SIG-M5 treated with dmso at 0.1 percent for 504 hours (cell line): ENCODE results near the gene PPAN.

Experiments used
- DNase-seq: peaks from one replicate; lab custom pipeline; 2025; ENCODE audit not compliant: unreplicated experiment; lab: John Stamatoyannopoulos, UW

Gene PPAN

DNA sequence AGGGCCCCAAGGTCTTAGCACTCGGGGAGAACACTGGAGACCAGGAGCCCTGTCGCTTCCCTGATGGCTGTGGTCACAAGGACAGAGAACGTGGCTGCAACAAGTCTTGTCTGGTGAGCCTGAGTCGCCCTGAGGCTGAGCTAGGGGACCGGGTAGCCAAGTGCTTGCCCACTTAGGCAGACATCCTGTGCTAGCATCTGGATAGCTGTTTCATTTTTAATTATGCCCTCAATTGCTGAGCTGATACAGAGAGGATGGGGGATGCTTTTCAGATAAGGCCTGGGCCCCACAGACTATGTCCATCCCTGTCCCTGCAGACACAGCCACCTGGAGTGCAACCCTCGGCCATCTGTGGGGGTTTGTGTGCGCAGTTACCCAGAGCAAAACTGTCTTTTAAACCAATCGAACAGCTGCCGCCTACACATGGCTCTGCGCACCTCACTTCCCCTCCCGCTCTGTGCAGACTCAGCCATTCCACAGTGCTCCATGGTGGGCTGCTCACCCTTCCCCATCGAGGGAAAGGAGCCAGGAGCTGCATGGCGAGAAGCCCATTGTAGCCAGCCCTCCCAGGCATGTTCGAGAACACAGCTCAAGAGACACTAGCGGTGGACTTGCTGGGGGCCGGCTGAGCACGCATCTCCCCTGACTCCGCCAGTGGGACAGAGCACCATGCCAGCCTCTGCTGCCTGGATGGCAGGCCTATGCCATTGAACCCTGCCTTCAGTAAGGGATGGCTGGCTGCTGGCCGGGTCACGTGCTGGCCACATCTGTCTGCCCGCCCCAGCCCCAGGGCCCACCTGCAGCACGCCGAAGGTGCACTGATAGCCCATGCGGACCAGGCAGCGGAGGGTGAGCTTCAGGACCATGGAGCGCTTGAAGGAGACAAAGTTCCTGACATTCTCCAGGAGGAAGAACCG, 33.0 kb downstream of the PPAN start:
- no peak for DNase-seq

DNA sequence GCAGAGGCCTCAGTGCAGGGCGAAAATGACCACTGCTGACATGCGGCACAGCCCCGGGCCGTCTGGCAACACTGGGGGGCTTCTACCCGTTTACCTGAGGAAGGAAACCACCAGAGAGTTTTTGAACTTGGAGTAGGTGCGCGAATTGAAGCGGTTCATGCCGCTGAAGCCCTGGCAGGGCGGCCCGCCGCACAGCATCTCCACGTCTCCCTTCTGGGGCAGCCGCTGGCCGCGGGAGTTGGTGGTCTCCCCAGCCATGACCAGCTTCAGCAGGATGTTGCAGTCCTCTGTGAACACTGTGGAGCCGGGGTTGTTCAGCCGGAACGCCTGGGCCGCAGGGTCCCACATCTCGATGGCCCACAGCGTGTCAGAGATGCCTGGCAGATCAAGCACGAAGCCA, 33.8 kb downstream of the PPAN start:
- no peak for DNase-seq

DNA sequence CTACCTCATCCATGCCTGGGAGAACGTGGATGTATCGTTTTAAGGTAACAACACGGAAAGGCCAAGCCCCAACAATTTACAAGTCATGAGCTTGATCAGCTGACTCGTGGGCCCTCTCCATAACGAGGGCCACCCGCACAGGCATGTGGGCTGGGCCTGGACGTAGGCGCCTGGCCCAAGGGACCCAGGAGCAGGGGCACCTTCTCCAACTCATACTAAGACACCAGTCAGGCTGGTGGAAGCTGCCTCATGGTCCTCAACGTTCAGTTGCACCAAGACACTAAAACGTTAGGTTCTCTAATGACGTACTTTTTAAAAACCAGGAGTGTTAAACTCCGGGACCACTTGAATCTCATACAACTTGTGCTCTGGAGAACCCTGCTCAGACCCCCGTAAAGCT, 35.3 kb downstream of the PPAN start:
- DNase-seq, result no peak

DNA sequence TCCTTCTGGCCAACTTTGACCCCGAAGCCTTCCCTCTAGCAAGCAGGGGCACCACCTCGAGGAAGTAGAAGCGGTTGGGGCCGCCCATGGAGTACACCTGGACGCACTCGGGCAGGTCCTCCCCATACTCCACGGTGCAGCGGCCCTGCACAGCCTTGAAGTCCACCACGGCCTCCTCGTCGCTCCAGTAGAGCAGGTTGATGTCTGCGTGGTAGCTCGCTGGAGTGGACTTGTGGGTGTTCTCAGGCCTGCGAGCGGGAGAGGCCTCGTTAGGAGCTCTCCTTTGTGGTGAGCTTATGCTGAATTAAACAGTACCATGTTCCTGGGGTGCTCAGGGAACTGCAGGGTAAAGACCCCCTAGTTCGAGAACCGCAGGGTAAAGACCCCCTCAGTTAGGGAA, 35.8 kb downstream of the PPAN start:
- DNase-seq, result no peak

DNA sequence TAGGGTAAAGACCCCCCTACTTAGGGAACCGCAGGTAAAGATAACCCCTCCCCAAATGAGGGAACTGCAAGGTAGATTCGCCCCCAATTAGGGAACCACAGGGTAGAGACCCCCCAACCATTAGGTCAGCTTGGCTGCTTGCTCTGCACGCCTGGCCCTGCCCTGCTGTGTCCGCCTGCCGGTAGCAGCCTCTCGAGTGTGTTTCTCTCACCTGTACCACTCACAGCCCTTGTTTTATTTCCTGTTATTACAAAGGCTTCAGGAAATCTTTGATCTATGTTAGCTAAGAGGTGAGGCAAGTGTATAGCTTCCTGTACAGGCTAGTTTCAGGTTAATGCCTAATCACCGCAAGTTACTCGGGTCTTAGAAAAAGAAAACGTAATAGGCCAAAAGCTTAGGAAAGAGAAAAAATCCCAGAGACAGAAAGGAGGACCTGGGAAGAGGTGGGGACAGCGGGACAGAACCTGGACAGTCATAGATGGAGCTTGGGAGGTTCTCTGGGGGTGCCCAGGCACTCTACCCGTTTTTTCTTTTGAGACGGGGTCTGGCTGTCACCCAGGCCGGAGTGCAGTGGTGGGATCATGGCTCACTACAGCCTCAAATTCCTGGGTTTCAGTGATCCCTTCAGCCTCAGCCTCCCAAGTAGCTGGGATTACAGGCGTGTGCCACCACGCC, 36.7 kb downstream of the PPAN start:
- DNase-seq, result no peak

DNA sequence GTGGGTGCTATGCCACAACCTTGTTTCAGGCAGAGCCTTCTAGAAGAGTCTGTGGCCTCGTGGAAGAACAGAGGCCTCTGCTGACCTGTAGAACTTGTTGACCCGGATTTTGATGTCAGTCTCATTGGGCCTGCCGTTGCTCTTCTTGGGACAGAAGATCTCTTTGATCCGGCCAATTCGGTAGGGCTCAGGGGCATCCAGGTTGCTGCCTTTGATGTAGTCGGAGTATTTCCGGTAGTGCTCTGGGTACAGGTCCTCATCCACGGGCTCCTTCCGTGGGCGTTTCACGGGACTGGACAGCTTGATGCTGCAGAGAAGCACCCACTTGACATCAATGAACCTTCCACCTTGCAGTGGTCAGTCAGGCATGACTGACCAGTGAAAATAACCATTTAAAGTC, 37.5 kb downstream of the PPAN start:
- DNase-seq, result no peak

DNA sequence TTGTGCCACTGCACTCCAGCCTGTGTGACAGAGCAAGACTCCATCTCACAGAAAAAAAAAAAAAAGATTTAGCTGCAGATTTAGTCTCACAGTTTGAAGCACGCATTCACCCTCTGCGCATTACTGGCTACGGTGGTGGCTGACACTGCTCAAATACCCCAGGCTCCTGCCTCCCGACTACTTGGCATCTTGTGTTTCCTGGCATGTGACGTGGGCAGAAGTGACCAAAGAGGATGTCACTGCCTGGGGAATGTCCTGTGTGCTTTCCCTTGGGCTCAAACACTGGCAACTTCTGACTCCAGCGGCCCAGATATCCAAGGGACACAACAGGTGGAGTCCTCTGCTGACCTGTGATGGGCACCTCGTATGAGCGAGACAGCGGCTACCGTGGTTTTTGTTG, 38.2 kb downstream of the PPAN start:
- no peak for DNase-seq

DNA sequence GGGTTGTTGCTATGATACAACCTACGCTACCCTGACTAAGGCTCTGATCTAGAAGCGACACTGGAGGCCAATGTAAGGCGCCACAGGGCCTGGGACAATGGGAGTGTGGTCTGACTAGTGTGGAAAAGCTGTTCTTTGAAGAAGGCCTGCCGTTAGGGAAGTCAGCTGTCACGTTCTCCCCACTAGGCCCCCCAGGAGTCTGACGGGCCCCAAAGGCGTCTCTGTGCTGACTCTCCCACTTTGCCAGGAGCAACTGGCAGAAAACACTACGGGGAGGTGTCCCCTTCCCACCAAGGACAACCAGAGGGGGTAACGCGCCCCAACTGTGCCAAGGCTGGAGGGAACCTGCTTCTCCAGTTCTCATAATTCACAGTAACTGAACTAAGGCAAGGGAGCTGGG, 38.9 kb downstream of the PPAN start:
- no peak for DNase-seq

DNA sequence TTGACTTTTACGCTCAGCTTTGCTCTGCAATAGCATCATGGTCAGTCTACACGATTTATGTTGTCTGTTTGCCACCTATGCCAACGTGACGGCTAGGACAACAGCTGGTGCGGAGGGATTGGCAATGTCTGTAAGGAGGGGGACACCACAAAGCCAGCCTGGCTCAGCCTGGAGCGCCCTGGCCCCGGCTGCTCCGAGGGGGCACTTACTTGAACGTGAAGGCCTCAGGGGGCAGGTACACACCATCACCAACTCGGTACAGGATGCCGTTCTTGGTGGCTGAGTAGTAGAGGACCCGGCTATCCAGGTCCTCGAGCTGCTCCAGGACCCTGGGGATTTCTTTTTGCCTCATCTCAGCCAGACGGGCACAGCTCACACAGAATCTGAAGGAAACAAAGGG, 40.0 kb downstream of the PPAN start:
- DNase-seq, result no peak

DNA sequence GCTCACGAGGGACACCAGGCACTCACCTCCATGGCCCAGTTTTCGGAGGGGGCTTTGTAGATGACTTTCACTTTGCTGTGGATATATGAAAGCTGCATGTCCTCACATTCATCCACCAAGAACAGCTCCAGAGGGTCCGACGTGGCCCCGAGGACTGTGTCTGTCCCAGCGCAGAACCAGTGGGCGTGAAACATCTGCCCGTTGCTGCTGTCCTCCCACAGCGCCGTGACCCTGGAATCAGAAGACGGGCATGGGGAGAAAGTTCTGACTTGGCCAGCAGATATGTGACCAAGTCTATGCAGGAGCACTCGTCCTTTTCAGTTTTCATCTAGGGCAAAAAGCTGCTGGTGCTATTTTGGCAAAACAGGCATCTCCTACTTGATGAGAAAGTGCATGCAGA, 43.3 kb downstream of the PPAN start:
- DNase-seq, result no peak

DNA sequence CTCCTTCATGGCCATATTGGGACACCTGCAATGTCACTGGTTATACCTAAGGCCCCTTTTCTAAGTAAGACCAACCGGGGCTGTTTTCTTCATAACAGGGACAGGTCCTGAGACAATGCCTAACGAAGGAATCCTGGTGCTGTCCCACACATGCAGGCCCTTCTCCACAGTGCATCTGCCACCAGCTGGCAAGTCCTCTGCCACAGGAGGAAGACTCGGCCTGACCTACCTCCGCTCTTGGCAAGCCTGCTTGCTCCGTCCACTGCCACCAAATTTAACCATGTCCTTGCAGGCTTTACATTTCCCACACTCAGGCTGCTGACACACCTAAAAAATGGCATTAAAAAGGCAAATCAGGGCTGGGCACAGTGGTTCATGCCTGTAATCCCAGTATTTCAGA, 45.4 kb downstream of the PPAN start:
- no peak for DNase-seq

DNA sequence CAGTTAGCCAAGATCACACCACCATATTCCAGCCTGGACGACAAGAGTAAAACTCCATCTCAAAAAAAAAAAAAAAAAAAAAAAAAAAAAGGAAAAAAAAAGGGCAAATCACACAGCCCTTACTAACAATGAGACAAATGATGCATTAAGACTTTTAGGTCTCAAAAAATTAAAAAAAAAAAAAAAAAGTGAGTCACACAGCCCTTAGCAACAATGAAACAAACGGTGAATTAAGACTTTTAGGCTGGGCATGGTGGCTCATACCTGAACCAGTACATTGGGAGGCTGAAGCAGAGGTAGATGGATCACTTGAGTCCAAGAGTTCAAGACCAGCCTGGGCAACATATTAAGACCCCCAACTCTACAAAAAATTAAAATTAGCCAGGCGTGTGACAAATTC, 45.9 kb downstream of the PPAN start:
- DNase-seq, result no peak

DNA sequence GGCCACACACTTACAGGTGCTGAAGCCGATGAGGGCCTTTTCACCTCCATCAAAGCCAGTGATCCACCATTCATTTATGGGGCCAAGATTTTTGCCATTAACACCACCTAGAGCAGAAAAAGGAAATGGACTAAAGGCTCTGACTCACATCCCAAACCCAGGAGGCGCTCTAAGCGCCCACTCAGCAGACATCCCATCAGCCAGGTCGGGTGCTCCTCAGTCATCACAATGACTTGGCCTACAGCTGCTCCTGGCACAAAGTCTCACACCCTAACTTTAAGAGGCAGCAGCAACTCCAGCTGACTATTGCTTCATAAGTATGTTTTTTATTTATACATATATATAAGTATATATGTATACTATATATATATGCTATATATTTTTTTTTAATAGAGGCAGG, 49.7 kb downstream of the PPAN start:
- DNase-seq, result no peak

DNA sequence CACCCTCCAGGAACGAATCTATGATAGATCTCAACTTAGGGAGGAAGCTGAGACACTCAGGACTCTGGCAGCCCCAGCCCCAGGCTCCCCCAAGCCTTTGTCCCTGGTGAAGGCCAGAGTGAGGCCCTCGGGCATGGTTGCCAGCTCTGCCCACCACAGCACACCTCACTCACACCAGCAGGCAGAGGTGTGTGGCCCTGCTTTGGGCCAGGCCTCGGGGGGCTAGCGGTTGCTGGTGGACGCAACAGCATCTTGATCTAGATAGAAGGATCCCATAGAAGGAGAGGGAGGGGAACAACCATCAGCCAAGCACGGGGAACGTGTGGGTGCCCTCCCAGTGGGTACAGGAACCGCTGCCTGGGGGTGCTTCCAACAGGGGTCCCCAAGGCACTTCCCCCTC, 51.9 kb downstream of the PPAN start:
- no peak for DNase-seq

DNA sequence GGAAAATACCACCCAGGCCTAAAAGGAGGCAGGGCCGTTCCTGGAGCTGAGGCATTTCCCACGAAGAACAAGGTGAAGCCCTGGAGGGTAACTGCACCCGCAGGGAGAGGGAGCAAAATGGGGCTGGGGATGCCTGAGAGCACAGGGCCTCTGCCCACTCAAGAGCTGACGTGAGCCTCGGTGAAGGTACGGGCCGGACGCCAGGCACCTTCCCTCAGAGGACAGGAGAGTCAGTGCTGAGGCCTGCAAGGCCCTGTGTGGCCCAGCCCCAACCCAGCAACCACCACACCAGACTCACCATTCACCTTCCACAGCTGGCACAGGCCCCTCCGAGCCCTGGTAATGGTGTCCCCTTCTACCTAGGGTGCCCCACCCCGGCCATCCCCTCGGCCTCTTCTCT, 52.3 kb downstream of the PPAN start:
- DNase-seq, result no peak

DNA sequence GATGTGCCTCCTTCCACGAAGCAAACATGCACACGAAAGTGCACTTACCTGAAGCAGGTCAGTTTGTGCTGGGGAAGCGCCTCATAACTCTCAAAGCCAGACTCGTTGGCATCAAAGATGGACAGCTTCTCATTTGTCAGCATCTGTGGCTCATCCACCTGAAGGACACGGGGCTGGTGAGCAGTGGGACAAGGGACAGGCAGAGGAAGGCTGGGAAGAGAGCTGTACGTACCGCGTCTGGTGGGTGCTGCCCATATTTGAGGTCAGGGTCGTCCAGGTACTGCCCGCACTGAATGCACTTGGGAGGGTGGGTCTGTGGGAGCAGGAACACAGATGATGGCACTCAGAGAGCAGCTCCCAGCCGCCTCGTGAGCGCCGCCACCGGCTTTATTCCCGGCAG, 53.4 kb downstream of the PPAN start:
- DNase-seq, result no peak
